Upper lobe of left lung (tissue), 6 donors: ENCODE results near the gene PAX5. TPM values are rescaled to one million over a fixed set of nuclear protein-coding genes. Genes with fewer than 3 reads are reported as not detected.

Source experiments
- ATAC-seq, 2 donors: fragments of 200-7000 bp; cut with Tn5 transposase; one replicate each; pipeline ENCODE4 v1.9.1; 2022; ENCODE audit warnings: mild to moderate bottlenecking in 2 of 2, moderate library complexity in 2 of 2; ENCODE audit not compliant: low FRiP score in 2 of 2
- DNase-seq, 2 donors: peaks; one replicate each; pipeline ENCODE4 v3.0.0-alpha.2; 2019 to 2020
- H3K27ac ChIP-seq, 4 donors: fragments of 200-600 bp; sonication (generic); one replicate each; pipeline ENCODE4 v1.5.1; 2016 to 2019
- H3K27me3 ChIP-seq, 4 donors: fragments of 200-600 bp; sonication (generic); one replicate each; pipeline ENCODE4 v1.5.1; 2017 to 2019
- H3K36me3 ChIP-seq, 4 donors: fragments of 200-600 bp; sonication (generic); one replicate each; pipeline ENCODE4 v1.5.1; 2016 to 2019
- H3K4me1 ChIP-seq, 4 donors: fragments of 200-600 bp; sonication (generic); one replicate each; pipeline ENCODE4 v1.5.1; 2018 to 2019
- H3K4me3 ChIP-seq, 4 donors: fragments of 200-600 bp; sonication (generic); one replicate each; pipeline ENCODE4 v1.5.1; 2017 to 2019; ENCODE audit warnings: mild to moderate bottlenecking in 2 of 4, moderate library complexity in 1 of 4
- H3K9me3 ChIP-seq, 4 donors: fragments of 200-600 bp; sonication (generic); one replicate each; pipeline ENCODE4 v1.5.1; 2018 to 2019
- CTCF ChIP-seq, 6 experiments: fragments of 450-650 bp in 4 of 6; fragments of 200-600 bp in 2 of 6; sonication (generic) in 2 of 6; IDR thresholded peaks; one replicate each; pipeline ENCODE4 v1.5.1; 2016 to 2019; ENCODE audit warnings: antibody characterized with exemption in 6 of 6
- EP300 ChIP-seq, 4 donors: sonication (generic); formaldehyde crosslinking; IDR thresholded peaks; one replicate each; pipeline ENCODE4 v1.5.1; 2017; ENCODE audit warnings: antibody characterized with exemption in 4 of 4, control low read depth in 2 of 4
- POLR2A ChIP-seq, 4 donors: fragments of 450-650 bp; IDR thresholded peaks; one replicate each; pipeline ENCODE4 v1.5.1; 2016 to 2017; ENCODE audit warnings: antibody characterized with exemption in 4 of 4, mild to moderate bottlenecking in 2 of 4
- POLR2AphosphoS5 ChIP-seq, 2 donors: sonication (generic); formaldehyde crosslinking; IDR thresholded peaks; one replicate each; pipeline ENCODE4 v1.5.1; 2017; ENCODE audit warnings: antibody characterized with exemption in 2 of 2
- WGBS, 2 donors: methylation state at CpG; one replicate each; pipeline ENCODE4 v1.1.5; 2017 to 2018; 5-methylcytosine and 5-hydroxymethylcytosine counted together
- total RNA-seq, 6 donors: library from RNA; depleted of rRNA in 4 of 6; stranded (reverse); fragments of >200 nt in 4 of 6; gene quantifications; one replicate each; pipeline versions ENCODE4 v1.1.0 to v1.2.1, GENCODE V29; 2016 to 2021
- donor health status: DM: no; HTN: no; CAD: no; lungs with moderate emphysema.
- donor health status: DM: no; HTN: yes; CAD: no; lungs with severe emphysema.

The PAX5 gene
- total RNA-seq, 6 donors from 2014 or later = under 0.01 to 0.64 (median 0.43) TPM; not detected in 1

DNA sequence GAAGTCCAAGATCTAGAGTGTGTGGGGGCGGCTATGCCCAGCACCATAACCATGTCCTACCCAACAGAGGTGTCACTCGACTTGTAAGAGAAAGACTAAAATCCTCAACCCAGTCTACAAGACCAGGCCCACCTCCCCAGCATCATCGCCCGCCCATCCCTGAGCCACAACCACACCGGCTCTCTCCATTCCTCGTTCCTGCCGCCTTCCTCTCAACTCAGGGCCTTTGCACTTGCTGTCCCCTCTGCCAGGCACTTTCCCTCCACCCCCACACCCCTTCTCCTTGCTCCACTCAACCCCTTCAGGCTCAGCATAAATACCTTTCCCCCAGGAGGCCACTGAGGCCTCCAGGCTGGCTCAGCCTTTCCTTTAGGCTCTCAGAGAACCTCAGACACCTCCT lies 69.3 kb downstream of the PAX5 start:
- DNase-seq (no peak), ATAC-seq (no peak)
- 90 to 98% methylated on average over 7 of the region's 7 CpGs for WGBS, 2 donors
- TF ChIP-seq POLR2A (IDR thresholded peaks at IDR 0.05) = no peak
- Histone ChIP-seq H3K9me3 (no peaks in the 10 kb centered on the region), H3K27me3 (no peaks in the 10 kb centered on the region), H3K4me3 (no peak overlapping the region), H3K36me3 (no peaks in the 10 kb centered on the region), H3K4me1 (no peaks in the 10 kb centered on the region), H3K27ac (no peak overlapping the region)

GRCh38 chr9:36963346-36963745 lies 70.7 kb downstream of the PAX5 start:
- no peak for TF ChIP-seq POLR2A (IDR thresholded peaks at IDR 0.05)
- TF ChIP-seq CTCF (IDR thresholded peaks at IDR 0.05) = no peak
- TF ChIP-seq POLR2AphosphoS5 (IDR thresholded peaks at IDR 0.05) = no peak
- TF ChIP-seq EP300 (IDR thresholded peaks at IDR 0.05) = no peak
- Histone ChIP-seq H3K4me3 (no peak overlapping the region), H3K36me3 (no peaks in the 10 kb centered on the region), H3K9me3 (no peaks in the 10 kb centered on the region), H3K27me3 (no peaks in the 10 kb centered on the region), H3K27ac (no peak overlapping the region), H3K4me1 (no peaks in the 10 kb centered on the region)
- ATAC-seq (no peak), DNase-seq (no peak)
- 74 to 75% methylated on average over 7 of the region's 7 CpGs for WGBS, 2 donors

GRCh38 chr9:36962691-36963090 lies 71.4 kb downstream of the PAX5 start:
- peak in 1 of 2 donors; percentile 67 for DNase-seq
- no peak for TF ChIP-seq POLR2A (IDR thresholded peaks at IDR 0.05)
- TF ChIP-seq POLR2AphosphoS5 (IDR thresholded peaks at IDR 0.05) = no peak
- no peak for TF ChIP-seq EP300 (IDR thresholded peaks at IDR 0.05)
- TF ChIP-seq CTCF (IDR thresholded peaks at IDR 0.05) = no peak
- Histone ChIP-seq H3K36me3 (no peaks in the 10 kb centered on the region), H3K27me3 (no peaks in the 10 kb centered on the region), H3K4me1 (no peaks in the 10 kb centered on the region), H3K4me3 (no peak overlapping the region), H3K27ac (no peak overlapping the region), H3K9me3 (no peaks in the 10 kb centered on the region)
- WGBS, 2 donors = 91 to 93% methylated on average over 11 of the region's 11 CpGs
- ATAC-seq = no peak

DNA sequence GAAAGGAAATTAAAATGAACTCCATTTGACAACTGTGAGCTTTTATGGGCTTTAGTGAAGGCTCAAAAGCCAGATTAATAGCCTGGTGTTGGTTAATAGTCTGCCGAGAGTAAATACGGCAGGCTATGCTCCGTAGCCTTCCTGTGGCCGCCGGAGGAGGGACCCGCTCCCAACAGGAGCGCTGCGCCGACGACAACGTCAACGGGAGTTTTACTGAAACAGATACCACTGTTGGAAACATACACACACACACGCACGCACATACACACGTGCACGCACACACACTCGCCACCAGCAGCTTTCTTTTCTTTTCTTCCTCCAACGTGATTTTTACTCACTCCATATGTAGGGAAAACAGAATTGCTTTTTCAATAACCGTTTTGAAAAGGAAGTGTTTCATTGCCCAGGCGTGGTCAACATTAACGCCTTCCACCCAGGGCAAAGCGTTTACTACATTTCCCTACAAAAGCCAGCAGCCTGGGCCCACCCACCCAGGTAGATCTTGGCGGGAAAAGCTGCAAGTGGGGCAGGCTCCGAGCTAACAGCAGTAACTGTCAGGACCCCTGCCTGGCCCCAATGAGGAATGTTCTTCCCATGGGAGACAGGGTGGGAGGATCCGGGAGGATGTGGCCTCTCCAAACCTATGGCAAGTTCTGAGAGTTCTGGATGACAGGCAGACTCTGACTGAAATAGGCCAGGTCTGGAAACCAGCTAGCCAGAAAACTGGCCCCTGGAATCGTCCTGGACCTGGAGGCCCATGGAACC lies 72.3 kb downstream of the PAX5 start:
- no peaks in the 10 kb centered on the region for H3K9me3 ChIP-seq
- TF ChIP-seq POLR2A (IDR thresholded peaks at IDR 0.05) = no peak
- TF ChIP-seq CTCF (IDR thresholded peaks at IDR 0.05) = no peak
- TF ChIP-seq EP300 (IDR thresholded peaks at IDR 0.05) = no peak
- no peak for TF ChIP-seq POLR2AphosphoS5 (IDR thresholded peaks at IDR 0.05)
- H3K27me3 ChIP-seq = no peaks in the 10 kb centered on the region
- peak in 1 of 2 donors; percentile 17 for DNase-seq
- no peak overlapping the region for H3K27ac ChIP-seq
- 41 to 47% methylated on average over 26 of the region's 26 CpGs for WGBS, 2 donors
- no peaks in the 10 kb centered on the region for H3K36me3 ChIP-seq
- ATAC-seq = no peak
- H3K4me3 ChIP-seq = no peak overlapping the region
- H3K4me1 ChIP-seq = no peaks in the 10 kb centered on the region

GRCh38 chr9:36961051-36961450 lies 73.0 kb downstream of the PAX5 start:
- no peaks in the 10 kb centered on the region for H3K9me3 ChIP-seq
- no peak overlapping the region for H3K4me3 ChIP-seq
- H3K4me1 ChIP-seq = no peaks in the 10 kb centered on the region
- no peak overlapping the region for H3K27ac ChIP-seq
- 48 to 59% methylated on average over 4 of the region's 4 CpGs for WGBS, 2 donors
- no peak for DNase-seq
- TF ChIP-seq POLR2AphosphoS5 (IDR thresholded peaks at IDR 0.05) = no peak
- TF ChIP-seq POLR2A (IDR thresholded peaks at IDR 0.05) = no peak
- no peak for TF ChIP-seq CTCF (IDR thresholded peaks at IDR 0.05)
- no peak for TF ChIP-seq EP300 (IDR thresholded peaks at IDR 0.05)
- no peaks in the 10 kb centered on the region for H3K36me3 ChIP-seq
- no peak for ATAC-seq
- H3K27me3 ChIP-seq = no peaks in the 10 kb centered on the region
